Mammary epithelial cell (primary cell): Measurements from ENCODE around the gene DDX1.

Source experiments
- EZH2 ChIP-seq: IDR thresholded peaks from 2 replicates; pipeline ENCODE4 v1.6.1; 2012; ENCODE audit warnings: low read length, inconsistent platforms, borderline replicate concordance
- TF ChIP-seq, protein P1 (sequence below), 2 donors: IDR thresholded peaks in 1 of 2; conservative IDR thresholded peaks in 1 of 2; 2 replicates each; pipeline ENCODE4 v1.5.1; 2011 to 2012; ENCODE audit warnings: inconsistent platforms in 2 of 2, low read length in 2 of 2, mild to moderate bottlenecking in 2 of 2, control low read depth in 1 of 2, low read depth in 1 of 2; ENCODE audit not compliant: insufficient read depth in 1 of 2; ENCODE audit errors: extremely low read depth in 1 of 2

DNA sequence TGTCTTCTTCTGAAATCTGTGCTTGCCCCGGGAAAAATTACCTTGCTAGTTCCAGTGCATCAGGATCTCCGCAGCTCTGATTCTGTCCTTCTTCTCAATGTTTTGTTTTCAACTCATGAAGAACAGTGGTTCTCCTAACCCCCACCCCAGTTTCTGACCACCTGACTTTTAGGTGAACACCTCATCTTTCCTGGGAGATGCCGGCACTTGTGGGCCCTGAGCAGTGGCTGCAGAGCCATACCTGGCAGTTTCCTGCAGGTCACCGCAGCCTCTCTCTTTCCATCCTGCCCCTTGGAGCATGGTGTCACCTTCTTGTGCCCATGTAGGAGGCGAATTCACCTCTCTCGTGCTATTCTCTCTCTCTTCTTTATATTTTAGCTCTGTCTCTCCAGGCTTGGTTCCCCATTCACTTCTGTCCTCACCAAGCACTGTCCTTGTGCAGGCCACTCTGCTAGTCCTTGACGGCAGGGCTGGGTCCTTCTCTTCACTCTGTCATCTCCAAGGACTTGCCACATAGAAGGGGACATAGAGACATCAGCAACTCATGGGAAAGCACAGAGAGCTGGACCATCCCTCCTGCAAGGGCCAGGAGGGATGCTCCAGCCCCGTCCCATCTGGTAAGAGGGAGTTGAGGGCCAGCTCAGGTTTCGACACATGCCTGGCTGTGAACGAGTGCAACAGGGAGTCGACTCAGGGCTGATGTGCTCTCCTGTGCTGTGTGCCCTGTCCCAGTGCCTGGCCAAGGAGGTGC is 59.1 kb downstream of the DDX1 start:
- TF ChIP-seq, protein P1, sequence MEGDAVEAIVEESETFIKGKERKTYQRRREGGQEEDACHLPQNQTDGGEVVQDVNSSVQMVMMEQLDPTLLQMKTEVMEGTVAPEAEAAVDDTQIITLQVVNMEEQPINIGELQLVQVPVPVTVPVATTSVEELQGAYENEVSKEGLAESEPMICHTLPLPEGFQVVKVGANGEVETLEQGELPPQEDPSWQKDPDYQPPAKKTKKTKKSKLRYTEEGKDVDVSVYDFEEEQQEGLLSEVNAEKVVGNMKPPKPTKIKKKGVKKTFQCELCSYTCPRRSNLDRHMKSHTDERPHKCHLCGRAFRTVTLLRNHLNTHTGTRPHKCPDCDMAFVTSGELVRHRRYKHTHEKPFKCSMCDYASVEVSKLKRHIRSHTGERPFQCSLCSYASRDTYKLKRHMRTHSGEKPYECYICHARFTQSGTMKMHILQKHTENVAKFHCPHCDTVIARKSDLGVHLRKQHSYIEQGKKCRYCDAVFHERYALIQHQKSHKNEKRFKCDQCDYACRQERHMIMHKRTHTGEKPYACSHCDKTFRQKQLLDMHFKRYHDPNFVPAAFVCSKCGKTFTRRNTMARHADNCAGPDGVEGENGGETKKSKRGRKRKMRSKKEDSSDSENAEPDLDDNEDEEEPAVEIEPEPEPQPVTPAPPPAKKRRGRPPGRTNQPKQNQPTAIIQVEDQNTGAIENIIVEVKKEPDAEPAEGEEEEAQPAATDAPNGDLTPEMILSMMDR (conservative IDR thresholded peaks at IDR 0.05 in 1 of 2, IDR thresholded peaks at IDR 0.05 in 1 of 2; ENCODE audit: extremely low read depth in 1 of 2, insufficient read depth in 1 of 2, low read depth in 1 of 2, low read length in 2 of 2), result no peak
- no peak for TF ChIP-seq EZH2
